Measurements from ENCODE around the gene OPHN1.

Gene OPHN1

DNA sequence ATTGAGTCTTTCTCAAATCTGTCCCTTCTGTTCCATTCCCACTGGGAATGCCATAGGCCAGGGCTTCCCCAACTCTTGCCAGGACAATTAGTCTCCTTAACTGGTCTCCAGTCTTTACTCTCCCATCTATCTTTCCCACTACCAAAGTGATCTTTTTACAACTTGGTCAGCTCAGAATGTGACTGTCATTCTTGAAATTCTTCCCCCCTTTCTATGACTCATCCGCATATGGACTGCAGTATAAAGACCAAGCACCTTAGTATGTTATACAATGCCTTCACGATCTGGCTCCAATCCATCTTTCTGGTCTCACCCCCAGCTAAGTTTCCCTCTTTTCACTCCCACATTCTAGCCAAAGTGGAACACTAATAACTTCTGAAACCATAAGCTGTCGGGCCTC, 383.8 kb downstream of the OPHN1 start:
- no peak for DNase-seq

DNA sequence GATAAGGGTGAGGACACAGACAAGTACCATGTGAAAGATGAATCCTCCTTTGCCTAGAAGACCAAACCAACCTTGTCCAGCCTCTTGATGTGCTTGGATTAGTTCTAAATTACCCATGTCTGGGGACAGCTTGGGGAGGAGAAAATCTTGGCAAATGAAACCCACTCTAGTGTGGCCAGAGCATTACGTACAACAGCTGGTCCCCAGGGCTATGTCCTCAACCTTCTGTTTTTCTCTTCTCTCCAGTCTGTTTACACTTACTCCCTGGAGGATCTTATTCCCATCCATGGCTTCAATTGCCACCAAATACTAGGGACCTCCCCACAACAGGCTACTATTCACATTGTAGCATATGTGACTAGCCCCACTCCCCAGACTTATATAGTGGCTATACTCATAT, 384.5 kb downstream of the OPHN1 start:
- DNase-seq: no peak

DNA sequence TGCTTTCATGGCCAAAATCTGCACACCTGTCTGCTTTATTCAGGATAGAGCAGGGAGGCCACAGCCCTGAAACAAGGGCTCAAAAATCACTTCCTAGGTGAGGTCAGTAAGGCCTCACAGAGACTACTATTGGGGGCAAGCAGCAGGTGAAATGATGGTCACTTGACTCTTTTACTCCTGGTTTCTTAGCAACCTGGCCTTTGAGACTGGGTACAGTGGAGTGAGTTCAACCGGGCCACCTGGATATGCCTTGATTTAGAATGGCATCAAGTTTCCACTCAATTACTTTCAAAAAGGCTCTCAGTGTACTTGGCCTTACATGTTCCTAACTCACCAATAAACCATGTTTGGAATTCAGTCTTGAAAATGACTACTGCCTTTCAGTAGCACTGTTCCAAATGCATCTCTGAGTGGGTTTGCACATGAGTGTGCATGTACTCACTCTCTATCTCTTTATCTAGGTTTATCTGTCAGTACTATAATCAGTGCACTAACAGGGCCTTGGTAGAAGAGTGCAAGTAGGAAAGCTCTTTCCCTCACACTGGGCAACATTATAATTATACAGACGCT, 388.2 kb downstream of the OPHN1 start:
- DNase-seq: no peak

DNA sequence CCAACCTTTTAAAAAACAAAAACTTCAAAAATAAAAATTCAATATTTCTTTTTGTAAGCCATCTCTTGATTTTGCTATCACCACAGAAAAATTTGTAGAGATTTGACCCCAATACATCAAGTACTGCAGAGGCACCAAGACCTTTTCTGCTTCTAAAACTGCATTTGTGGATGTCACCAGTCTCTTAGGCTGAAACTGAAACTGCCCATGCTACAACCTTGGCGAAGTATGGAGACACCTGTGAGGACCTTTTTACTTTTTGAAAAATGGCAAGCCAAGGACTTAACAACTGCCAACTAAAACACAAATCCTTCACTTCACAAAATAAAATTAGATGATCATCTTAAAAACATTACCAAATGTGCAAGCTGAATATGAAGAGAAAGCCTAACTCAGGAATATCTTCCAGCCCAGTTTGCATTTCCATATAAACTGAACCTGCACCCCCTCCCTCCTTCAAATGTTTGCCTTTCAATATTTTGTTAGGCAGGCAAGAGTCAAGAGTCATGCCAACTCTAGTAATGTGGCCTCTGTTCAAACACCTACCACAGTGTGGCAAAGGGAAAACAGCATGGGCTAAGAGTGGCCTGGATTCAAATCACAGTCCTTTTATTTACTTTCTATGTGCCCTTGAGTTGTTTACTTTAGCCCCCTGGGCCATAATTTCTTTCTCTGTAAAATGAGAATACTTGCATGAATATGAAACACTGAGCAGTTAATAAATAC, 389.4 kb downstream of the OPHN1 start:
- DNase-seq: no peak

DNA sequence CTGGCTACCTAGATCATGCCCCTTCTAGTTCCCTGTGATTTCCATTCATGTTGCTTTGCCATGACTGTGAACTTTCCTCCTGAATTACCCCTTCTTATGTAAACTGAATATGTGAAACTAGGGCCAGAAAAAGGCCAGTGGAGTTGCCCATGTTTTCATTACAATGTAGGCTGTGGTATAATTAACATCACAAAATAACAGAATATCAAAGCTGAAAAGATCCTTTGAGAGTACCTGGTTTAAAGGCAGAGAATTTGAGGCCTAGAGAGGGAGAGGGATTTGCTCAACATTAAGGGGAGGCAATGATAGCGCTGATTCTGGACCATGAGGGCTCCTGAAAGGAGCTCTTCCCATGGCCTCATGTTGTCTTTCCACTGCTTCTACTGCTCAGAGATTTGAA, 392.2 kb downstream of the OPHN1 start:
- no peak for DNase-seq

DNA sequence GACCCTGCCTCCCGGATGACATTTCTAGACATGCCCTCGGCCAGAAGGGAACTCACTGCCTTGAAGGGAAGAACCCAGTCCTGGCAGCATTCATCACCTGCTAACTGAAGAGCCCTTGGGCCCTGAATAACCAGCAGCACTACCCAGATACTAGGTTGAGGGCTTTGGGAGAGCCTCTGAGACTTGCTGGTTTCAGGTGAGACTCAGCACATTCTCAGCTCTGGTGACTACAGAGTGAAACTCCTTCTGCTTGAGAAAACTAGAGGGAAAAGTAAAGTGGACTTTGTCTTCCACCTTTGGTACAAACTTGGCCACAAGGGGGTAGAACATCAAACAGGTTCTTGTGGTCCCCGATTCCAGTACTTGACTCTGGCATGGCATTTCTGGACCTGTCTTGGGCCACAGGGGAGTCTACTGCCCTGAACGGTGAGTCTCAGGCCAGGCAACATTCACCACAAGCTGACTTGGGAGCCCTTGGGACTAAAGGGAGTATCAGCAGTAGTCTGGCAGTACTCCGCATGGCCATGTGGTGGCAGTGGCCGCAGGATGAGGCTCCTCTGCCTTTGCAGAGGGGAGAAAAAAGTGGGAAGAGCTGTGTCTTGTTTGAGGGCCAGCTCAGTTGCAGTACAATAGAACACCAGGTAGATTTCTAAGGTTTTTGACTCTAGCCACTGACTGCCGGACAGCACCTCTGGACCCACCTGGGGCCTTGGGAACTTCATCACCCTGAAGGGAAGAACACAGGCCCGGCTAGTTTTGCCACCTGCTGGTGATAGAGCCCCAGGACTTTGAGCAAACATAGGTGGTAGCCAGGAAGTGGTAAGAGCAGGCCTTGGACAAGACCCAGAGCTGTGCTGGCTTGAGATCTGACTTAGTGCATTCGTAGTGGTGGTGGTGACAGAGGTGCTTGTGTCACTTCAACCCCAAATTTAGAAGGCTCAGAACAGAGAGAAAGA, 414.8 kb downstream of the OPHN1 start:
- no peak for DNase-seq

DNA sequence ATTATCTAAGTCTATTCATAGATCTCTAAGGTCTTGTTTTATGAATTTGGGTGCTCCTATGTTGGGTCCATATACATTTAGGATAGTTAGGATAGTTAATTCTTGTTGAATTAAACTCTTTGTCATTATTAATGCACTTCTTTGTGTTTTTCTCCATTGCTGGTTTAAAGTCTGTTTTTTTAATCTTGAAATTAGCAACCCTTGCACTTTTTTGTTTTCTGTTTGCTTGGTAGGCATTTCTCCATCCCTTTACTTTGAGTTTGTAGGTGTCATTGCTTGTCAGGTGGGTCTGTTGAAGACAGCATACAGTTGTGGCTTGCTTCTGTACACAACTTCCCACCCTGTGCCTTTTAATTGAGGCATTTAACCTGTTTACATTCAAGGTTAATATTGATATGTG, 434.8 kb downstream of the OPHN1 start:
- no peak for DNase-seq

All from activated effector memory CD4-positive, alpha-beta T cell treated with Interleukin-2 at 50 U/mL for 16 hours (primary cell).